ENCODE results near the gene BCO1.

BCO1 gene

DNA sequence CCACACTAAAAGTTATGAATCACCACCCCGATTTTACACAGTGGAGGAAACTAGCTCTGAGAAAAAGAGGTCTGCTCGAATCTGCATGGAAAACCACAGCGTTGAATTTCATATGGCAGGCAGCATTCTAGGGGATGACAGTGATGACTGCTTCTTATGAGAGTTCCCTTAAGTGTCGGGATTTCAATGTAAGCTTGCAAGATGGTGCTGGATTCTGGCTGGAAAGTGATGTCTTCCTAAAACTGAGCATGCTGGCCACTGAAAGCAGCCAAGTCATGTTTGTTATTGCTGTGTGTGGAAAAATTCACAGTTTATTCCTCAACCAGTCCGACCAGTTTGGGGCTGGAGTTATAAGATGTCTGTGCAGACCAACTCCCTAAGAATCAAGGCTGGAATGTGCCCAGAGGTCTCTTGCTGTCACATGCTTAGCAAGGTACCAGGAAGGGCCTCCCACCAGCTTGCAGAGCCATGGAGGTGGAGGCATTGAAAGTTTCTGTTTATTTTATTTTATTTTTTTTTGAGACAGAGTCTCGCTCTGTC lies 39.1 kb downstream of the BCO1 start:
- DNase-seq, result no peak

DNA sequence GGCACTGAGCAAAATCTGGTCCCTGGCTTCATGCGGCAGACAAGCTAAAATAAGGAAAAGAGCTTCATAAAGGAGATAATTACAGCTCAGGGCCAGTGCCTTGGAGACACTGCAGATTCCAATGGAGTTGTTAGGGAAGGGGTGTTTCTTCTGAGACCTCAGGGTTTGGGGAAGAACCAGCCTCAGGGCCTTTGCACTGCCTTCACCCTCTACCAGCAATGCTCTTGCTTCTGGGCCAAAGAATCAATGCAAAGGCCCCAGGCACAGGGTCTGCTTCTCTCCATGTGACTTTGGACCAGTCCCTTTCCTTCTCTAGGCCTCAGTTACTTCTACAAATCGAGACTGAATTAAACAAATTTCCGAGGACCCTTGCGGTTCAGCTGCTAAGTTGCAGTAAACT lies 40.0 kb downstream of the BCO1 start:
- DNase-seq, result no peak

GRCh38 chr16:81279392-81279791 lies 40.9 kb downstream of the BCO1 start:
- DNase-seq, result peak; percentile 48

DNA sequence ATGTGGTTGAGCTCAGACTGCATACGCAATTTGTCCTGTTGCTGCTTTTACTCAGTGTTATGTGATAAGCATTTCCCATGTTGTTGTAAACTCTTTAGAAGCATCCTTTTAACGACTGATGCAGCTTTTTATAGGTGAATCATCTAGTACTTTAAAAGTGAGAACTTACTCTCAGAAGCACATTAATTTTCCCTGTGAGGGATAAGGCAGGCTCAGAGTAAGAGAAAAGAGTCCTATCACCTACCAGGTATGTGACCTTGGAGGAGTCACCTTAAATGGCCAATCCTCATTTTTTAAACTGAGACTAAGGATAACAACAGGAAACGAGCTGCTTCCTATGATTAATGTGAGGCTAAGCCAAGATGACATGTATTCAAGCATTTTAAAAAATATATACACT lies 41.9 kb downstream of the BCO1 start:
- DNase-seq, result peak; percentile 10

- no peak for DNase-seq
Measured at GRCh38 chr16:81283044-81283443, 44.6 kb downstream of the BCO1 start.

DNA sequence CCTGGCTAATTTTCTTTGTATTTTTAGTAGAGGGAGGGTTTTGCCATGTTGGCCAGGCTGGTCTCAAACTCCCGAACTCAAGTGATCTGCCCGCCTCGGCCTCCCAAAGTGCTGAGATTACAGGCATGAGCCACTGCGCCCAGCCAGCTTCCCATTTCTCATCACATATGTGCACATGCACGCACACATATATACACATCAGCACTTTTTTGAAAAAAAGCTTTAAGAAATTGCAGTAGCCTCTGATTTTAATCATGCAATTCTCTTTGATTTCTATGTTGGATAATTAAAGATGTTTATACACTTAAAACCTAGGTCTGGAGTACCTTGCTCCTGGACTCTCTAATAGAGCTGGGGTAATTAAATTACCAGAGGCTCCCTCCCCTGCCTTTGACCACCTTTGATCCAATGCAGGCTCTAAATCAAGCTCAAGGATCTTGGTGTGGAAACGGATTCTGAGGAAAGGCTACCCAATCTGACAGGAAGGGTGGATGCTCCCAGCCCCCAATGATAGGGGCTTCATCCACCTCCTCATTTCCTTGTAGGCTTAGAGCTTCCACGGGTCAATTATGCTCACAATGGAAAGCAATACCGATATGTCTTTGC lies 46.6 kb downstream of the BCO1 start:
- DNase-seq, result no peak

DNA sequence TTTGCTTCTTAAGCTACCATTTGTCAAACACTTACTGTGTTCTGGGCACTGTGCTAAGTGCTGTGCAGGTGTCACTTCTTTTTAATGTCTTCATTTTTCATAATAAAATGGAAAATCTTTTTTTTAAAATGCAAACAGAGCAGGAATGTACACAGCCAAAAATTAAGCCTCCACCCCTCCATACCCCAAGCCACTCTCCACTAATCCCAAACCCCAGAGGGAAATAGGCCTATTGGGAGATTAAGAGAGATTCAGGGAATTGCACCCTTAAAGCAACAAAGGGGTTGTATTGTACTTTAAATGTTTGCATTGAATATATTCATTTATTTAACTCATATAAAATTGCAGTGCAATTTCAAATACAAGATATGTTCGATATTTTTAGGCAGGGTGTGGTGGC lies 47.7 kb downstream of the BCO1 start:
- no peak for DNase-seq

GRCh38 chr16:81291117-81291516 lies 52.6 kb downstream of the BCO1 start:
- no peak for DNase-seq

GRCh38 chr16:81292936-81293335 lies 54.4 kb downstream of the BCO1 start:
- no peak for DNase-seq

- DNase-seq, result no peak
Measured at GRCh38 chr16:81293909-81294802, 55.7 kb downstream of the BCO1 start.

DNA sequence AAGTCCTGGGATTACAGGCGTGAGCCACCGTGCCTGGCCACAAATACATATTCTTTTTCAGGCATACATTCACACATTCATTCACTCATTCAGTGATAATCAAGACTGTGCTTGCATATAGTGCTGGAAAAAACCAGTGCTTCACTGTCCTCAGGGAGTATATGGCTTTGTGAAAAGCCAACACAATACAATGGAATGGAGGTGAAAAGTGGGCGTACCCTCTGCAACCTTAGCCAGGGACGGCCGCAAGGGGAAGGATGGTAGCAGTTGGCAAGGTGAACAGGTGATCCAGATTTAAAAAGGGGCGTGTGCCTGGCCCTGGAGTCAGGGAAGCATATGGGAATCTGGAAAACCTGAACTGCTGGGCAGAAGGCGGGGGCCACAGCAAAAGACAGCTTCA lies 58.1 kb downstream of the BCO1 start:
- DNase-seq, result no peak

GRCh38 chr16:81307770-81308169 lies 69.3 kb downstream of the BCO1 start:
- no peak for DNase-seq

- DNase-seq, result no peak
Measured at GRCh38 chr16:81310045-81310644, 71.7 kb downstream of the BCO1 start.

DNA sequence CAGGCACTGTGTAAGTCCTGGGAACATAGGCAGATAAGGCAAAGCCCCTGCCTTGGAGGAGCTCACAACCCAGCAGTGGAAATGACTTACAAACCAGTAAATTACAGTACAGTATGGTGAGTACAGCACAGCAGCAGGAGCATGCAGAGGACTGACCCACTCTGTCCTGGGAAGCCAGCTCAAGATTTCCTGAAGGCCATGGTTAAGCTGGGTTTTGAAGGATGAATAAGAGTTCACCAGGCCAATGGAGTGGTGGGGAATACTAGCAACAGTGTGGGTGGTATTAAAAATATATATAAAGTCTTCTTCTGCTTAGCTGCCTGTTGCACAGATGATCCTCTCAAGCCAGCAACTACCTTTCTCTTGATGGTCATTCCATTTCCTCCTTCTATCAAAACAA lies 73.3 kb downstream of the BCO1 start:
- DNase-seq, result no peak

DNA sequence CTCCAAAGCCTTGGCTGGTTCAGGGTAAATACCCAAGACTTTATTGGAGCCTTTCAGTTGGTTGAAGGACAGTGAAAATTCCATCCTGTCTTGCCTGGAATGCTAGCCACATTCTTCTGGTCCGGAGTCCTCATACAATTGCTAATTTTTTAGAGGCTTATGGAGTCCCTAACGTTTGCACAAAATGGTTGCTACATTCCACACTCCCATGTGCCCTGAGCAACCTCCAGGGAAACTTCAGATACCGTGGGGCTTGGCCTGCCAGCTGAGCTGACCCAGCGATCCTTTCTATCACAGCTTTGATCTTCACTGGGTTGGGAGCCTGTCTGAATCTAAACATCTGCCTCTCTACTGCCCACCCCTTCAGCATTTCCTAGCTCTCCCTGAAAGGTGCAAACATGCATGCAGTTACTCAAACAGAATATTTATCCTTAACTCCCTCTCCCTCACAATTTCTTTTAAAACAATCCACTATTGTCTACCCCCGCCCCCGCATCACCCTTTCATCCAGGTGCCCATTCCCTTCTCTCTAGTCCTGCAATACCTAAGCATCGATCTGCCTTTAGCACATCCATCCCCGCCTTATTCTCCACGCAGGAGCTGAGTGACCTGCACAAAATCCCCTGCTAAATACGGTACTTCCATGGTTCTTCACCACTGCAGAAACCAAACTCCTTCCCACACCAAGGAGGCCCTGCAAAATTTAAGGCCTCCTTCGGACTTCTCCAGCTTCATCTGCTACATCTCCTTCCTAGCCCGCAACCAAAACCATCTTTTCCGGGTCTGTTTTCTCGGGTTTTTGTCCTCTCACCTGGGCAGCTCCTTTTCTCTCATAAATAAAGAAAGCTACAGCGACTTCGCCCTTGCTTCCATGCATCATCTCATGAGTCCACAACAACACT lies 75.5 kb downstream of the BCO1 start:
- peak; percentile 38 for DNase-seq

DNA sequence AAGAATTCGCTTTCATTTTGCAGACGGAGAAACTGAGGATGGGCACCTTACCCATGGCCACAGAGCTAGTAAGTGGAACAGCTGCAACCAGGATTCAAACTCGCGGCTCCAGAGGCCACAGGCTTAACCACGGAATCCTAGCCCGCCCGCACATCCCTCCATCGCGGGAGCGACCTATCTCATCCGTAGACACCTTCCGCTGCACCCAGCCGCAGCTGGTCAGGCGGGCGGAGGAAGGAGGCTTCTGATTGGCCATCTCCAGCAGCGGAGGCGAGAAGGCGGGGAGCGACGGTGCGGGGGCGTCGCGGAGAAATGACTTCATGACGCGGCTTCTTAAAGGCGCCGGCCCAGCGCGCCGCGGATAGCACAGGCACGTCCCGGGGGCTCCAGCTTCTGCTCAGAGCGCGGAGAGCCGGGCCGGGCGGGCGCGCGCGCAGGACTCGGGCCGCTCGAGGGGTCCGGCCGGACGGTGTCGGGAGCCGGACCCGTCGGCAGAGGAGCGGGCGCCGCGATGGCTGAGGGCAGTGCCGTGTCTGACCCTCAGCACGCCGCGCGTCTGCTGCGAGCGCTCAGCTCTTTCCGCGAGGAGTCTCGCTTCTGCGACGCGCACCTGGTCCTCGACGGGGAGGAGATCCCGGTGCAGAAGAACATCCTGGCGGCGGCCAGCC lies 76.2 kb downstream of the BCO1 start, which contains the start of gene GAN:
TSS of gene GAN (plus strand) at position 360 of the 668 bp plus-strand sequence. CDS start at position 512, 152 bp downstream.
- peak; percentile 95 for DNase-seq

GRCh38 chr16:81315271-81316175 lies 77.0 kb downstream of the BCO1 start:
- DNase-seq, result peak; percentile 55

- no peak for DNase-seq
Measured at GRCh38 chr16:81316176-81316496, 77.6 kb downstream of the BCO1 start.

GRCh38 chr16:81318711-81319110 lies 80.2 kb downstream of the BCO1 start:
- peak; percentile 14 for DNase-seq

DNA sequence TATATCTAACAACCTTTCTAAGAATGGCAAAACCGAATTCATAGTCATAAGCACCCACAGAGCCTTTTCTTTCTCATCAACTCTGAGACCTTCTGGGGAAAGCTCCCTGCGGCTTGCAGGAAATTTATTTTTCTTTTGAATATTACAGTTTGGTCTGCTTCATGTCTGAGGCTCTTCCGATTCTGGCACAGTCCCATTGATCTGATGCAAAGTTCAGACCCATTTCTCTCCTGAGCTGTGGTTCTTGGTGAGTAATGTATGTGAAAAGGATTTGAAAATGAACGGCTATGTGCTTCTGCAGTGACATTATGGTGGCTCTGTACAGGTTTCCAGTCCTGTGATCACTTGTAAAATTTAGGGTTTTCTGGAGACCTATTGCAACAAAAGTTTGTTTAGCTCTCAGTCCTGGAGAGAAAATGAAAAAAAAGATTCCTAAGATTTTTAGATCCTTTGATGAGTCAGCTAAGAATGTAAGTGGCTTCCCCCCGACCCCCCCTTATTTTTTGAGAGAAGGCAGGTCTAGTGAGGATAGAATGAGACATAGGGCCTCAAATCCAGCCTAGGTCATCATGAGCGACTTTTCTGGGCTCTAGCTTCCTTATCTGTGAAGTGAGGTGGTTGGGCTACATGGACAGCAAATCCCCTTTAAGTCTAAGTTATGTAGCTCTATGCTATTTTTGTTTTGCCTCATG lies 80.9 kb downstream of the BCO1 start:
- DNase-seq, result peak; percentile 85

Data from fibroblast of skin of back (primary cell).